ENCODE data around the gene CDHR3. TPM values are rescaled to one million over a fixed set of nuclear protein-coding genes. Genes with fewer than 3 reads are reported as not detected.

The CDHR3 gene
- total RNA-seq, 1 donor from 2014 or later, result 1.4 TPM

DNA sequence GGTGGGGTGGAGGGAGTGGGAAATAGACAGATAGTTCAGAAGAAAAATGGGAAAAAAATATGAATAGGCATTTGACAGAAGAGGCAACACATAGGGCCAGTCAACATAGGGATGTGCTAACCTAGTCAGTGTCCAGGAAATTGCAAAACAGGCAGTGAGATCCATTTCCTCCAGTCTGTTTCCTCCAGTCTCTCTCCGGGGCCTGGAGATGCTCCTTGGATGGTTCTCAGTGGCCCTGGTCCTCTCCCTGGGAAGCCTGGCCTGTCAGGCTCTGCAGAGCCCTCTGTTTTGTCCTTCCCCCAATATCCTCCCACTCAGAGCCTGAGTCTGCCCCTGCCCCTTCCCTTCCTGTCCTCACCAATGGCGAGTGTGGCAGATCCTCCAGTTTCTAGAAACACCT is 96.5 kb downstream of the CDHR3 start:
- Histone ChIP-seq H3K4me3 (no peak overlapping the region), H3F3A (ENCODE audit: low read depth) (no peaks in the 10 kb centered on the region), H3K4me1 (peaks cover 20% of the 10 kb centered on the region), H3K27ac (no peak overlapping the region), H3K36me3 (no peaks in the 10 kb centered on the region), H3K9me3 (ENCODE audit: low read depth) (no peaks in the 10 kb centered on the region), H3K9ac (no peak overlapping the region), H3K4me2 (no peak overlapping the region), H3K27me3 (no peaks in the 10 kb centered on the region), H2AFZ (replicated peaks) (no peak overlapping the region), H4K20me1 (ENCODE audit: low read depth) (no peaks in the 10 kb centered on the region), H3K79me2 (ENCODE audit: low read depth) (no peaks in the 10 kb centered on the region)
- peaks cover 15% of the 10 kb centered on the region for H3K9me3 Mint-ChIP-seq
- no peak overlapping the region for H3K4me3 Mint-ChIP-seq
- no peaks in the 10 kb centered on the region for H3K36me3 Mint-ChIP-seq
- TF ChIP-seq CTCF (IDR thresholded peaks at IDR 0.05), result no peak
- no peak for TF ChIP-seq EZH2phosphoT487 (IDR thresholded peaks at IDR 0.05)
- no peak for TF ChIP-seq EZH2 (IDR thresholded peaks at IDR 0.05)
- peaks cover 12% of the 10 kb centered on the region for H3K27me3 Mint-ChIP-seq (ENCODE audit: insufficient read depth, low read depth)
- H3K27ac Mint-ChIP-seq, result peak overlapping the region; percentile 82
- DNase-seq (ENCODE audit: low spot score), result no peak
- H3K4me1 Mint-ChIP-seq, result peaks cover 53% of the 10 kb centered on the region

DNA sequence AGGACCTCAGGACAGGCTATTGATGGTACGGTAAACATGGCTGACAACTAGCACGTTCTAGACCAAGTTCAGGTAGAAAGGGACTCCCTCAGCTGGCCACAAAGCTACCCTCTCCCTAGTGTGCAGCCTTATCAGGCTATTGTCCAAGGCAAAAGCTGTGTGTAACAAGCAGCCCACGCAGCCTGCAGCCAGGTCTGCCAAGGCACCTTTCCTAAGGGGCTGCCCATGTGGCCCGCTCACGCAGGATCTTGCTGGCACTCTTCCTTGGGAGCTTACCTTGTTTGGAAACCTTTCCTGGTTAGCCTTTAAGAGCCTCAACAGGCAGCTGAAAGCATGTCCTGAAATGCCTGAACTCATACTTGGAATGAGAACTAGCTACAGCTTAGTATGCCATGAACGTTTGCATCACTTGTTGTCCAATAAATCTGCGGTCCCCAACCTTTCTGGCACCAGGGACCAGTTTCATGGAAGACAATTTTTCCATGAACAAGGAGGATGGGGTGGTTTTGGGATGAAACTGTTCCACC is 97.4 kb downstream of the CDHR3 start:
- H3K4me1 ChIP-seq, result peaks cover 28% of the 10 kb centered on the region
- no peaks in the 10 kb centered on the region for H4K20me1 ChIP-seq (ENCODE audit: low read depth)
- H3K27me3 ChIP-seq, result no peaks in the 10 kb centered on the region
- no peak for TF ChIP-seq EZH2phosphoT487 (IDR thresholded peaks at IDR 0.05)
- no peak for TF ChIP-seq CTCF (IDR thresholded peaks at IDR 0.05)
- no peak for TF ChIP-seq EZH2 (IDR thresholded peaks at IDR 0.05)
- H3K4me3 ChIP-seq, result no peak overlapping the region
- no peaks in the 10 kb centered on the region for H3K36me3 Mint-ChIP-seq
- no peak overlapping the region for H2AFZ ChIP-seq (replicated peaks)
- peaks cover 59% of the 10 kb centered on the region for H3K4me1 Mint-ChIP-seq
- H3K36me3 ChIP-seq, result no peaks in the 10 kb centered on the region
- no peaks in the 10 kb centered on the region for H3K9me3 ChIP-seq (ENCODE audit: low read depth)
- H3K9me3 Mint-ChIP-seq, result peaks cover 15% of the 10 kb centered on the region
- no peak overlapping the region for H3K9ac ChIP-seq
- peaks cover 13% of the 10 kb centered on the region for H3K27me3 Mint-ChIP-seq (ENCODE audit: insufficient read depth, low read depth)
- H3F3A ChIP-seq (ENCODE audit: low read depth), result peaks cover under 1% of the 10 kb centered on the region
- H3K27ac ChIP-seq, result no peak overlapping the region
- no peaks in the 10 kb centered on the region for H3K79me2 ChIP-seq (ENCODE audit: low read depth)
- no peak overlapping the region for H3K4me3 Mint-ChIP-seq
- no peak for DNase-seq (ENCODE audit: low spot score)
- H3K4me2 ChIP-seq, result no peak overlapping the region
- H3K27ac Mint-ChIP-seq, result no peak overlapping the region

GRCh38 chr7:106061301-106061979 is 98.4 kb downstream of the CDHR3 start:
- Histone ChIP-seq H3K27me3 (no peaks in the 10 kb centered on the region), H3K27ac (no peak overlapping the region), H3K4me2 (no peak overlapping the region), H4K20me1 (ENCODE audit: low read depth) (no peaks in the 10 kb centered on the region), H3K36me3 (no peaks in the 10 kb centered on the region), H3K4me3 (no peak overlapping the region), H2AFZ (replicated peaks) (no peak overlapping the region), H3K79me2 (ENCODE audit: low read depth) (no peaks in the 10 kb centered on the region), H3K4me1 (peaks cover 38% of the 10 kb centered on the region), H3F3A (ENCODE audit: low read depth) (peaks cover 11% of the 10 kb centered on the region), H3K9me3 (ENCODE audit: low read depth) (no peaks in the 10 kb centered on the region), H3K9ac (no peak overlapping the region)
- Mint-ChIP-seq H3K4me3 (no peak overlapping the region), H3K27ac (peak overlapping the region; percentile 22), H3K36me3 (no peaks in the 10 kb centered on the region), H3K9me3 (peaks cover 15% of the 10 kb centered on the region), H3K4me1 (peaks cover 68% of the 10 kb centered on the region), H3K27me3 (ENCODE audit: insufficient read depth, low read depth) (peaks cover 13% of the 10 kb centered on the region)
- DNase-seq (ENCODE audit: low spot score), result no peak
- TF ChIP-seq EZH2 (IDR thresholded peaks at IDR 0.05) (no peak), CTCF (IDR thresholded peaks at IDR 0.05) (no peak), EZH2phosphoT487 (IDR thresholded peaks at IDR 0.05) (no peak)

Measured in neural progenitor cell (in vitro differentiated cells).